Measurements from ENCODE around the gene ZNF223. TPM values are rescaled to one million over a fixed set of nuclear protein-coding genes. Genes with fewer than 3 reads are reported as not detected.

Gene ZNF223
- 1.5 TPM for polyA plus RNA-seq

DNA sequence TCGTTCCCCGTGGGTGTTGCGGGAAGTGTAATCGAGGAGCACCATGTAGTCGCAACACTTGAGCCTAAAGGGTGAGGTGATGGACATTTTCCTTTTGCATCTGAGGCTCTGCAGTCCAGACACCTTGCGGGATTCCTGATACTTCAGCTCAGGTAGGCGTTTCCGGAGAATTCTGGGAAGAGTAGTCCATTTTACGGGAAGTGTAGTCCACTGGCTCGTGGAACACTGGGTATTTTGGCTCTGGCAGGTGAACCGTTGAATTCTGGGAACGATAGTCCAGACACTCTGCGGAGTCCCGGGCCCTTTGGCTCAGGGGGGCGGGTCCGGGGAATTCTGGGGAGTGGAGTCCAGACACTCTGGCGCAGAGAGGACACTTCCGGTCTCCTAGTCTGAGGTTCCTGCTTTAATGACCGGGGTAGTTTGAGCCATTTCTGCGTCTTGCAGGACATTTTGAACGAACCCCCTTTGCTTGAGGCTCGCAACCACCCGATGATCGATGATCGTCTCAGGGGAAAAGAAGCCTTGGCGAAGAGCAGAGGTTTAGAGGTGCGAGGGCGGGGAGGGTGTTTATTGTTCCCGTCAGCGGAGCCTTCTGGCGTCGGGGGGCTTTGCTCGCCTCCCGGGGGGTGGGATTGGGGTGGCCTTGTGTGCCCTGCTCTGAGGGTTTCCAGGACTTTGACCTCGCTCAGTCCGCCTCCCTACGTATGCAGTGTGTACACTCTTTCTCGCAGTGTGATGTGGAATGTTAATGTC lies at the start of gene ZNF223:
ZNF223 (plus strand) TSS at position 387 of the 753 bp plus-strand sequence. CDS start 3,141 bp downstream, outside the sequence.
- Mint-ChIP-seq H3K36me3 (peaks cover 2% of the 10 kb centered on the region), H3K27me3 (peaks cover 3% of the 10 kb centered on the region), H3K4me3 (peak within 1 kb of the TSS; percentile 92 to 97 (median 94)), H3K27ac (peak within 1 kb of the TSS in 2 of 3 donors; percentile 39 to 66), H3K4me1 (peaks cover 11 to 16% (median 14%) of the 10 kb centered on the region in 3 donors), H3K9me3 (peaks cover 12 to 37% (median 26%) of the 10 kb centered on the region in 3 donors)

DNA sequence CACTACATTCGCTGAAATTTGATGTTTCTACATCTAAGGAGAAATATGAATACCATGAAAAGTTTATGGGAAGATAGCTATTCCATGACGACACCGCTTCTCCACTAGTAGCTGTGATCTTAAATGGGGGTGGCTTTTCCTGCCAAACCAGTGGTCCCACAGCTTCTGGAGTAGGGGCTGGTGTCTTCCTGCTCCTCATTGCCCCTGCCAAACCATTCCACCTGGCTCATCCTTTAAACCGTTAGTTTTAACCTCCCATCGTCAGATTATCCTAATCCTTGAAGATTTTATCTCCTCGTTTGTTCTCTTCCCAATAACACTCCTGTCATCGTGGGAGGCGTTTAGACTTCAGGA lies 49.6 kb upstream of the ZNF223 start:
- no peaks in the 10 kb centered on the region for H3K27me3 Mint-ChIP-seq
- peak overlapping the region; percentile 99 to 100 (median 99) for H3K4me3 Mint-ChIP-seq
- peak overlapping the region; percentile 50 to 97 (median 95) for H3K27ac Mint-ChIP-seq
- peaks cover 11 to 24% (median 16%) of the 10 kb centered on the region in 3 donors for H3K4me1 Mint-ChIP-seq
- H3K36me3 Mint-ChIP-seq = peaks cover 19% of the 10 kb centered on the region
- H3K9me3 Mint-ChIP-seq = peaks cover 12 to 23% (median 20%) of the 10 kb centered on the region in 3 donors

- Mint-ChIP-seq H3K4me3 (peak within 1 kb of the TSS; percentile 99 to 100 (median 99)), H3K9me3 (peaks cover 15 to 26% (median 26%) of the 10 kb centered on the region in 3 donors), H3K4me1 (peaks cover 11 to 24% (median 16%) of the 10 kb centered on the region in 3 donors), H3K27me3 (no peaks in the 10 kb centered on the region), H3K27ac (peak within 1 kb of the TSS; percentile 95 to 97 (median 95)), H3K36me3 (peaks cover 20% of the 10 kb centered on the region)
These were observed 49.0 kb upstream of the ZNF223 start, which contains the start of gene ZNF230 for GRCh38 chr19:44002566-44003460. TSS of gene ZNF230 (plus strand) at chr19:44002957. CDS start at chr19:44007079, 4,122 bp downstream.

DNA sequence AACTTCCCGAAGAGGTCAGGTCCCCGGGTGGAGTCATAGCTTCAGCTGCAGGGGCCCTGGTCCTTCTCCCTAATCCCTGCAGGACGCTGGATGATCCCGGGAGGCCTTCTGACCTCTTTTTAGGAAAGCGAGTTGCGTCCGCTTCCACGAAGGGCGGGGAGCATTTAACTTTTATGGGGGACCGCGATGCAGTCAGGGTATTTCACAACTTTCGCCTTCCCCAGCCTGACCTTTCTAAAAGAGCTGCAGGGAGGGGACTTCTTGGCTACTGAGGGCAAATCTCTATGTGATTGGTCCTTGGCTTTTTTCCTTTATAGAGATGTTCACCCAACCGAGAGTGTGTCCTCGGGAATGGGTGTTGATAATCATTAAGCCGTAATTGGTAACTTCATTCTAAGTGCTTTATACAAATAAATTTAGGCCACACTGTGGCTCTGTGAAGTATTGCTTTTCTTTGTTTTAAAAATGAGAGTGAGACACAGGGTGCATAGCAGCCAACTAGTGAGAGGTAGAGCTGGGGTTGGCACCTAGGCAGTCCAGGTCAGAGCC lies 48.3 kb upstream of the ZNF223 start:
- H3K36me3 Mint-ChIP-seq = peaks cover 24% of the 10 kb centered on the region
- H3K27me3 Mint-ChIP-seq = no peaks in the 10 kb centered on the region
- H3K27ac Mint-ChIP-seq = peak overlapping the region; percentile 95 to 97 (median 95)
- H3K9me3 Mint-ChIP-seq = peaks cover 16 to 29% (median 27%) of the 10 kb centered on the region in 3 donors
- H3K4me1 Mint-ChIP-seq = peaks cover 11 to 24% (median 16%) of the 10 kb centered on the region in 3 donors
- peak overlapping the region; percentile 99 to 100 (median 99) for H3K4me3 Mint-ChIP-seq

GRCh38 chr19:44005973-44006372 lies 45.9 kb upstream of the ZNF223 start:
- H3K4me3 Mint-ChIP-seq = peak overlapping the region in 2 of 4 donors; percentile 50 to 75
- peaks cover 28 to 47% (median 43%) of the 10 kb centered on the region in 3 donors for H3K9me3 Mint-ChIP-seq
- no peak overlapping the region for H3K27ac Mint-ChIP-seq
- H3K4me1 Mint-ChIP-seq = peaks cover 13 to 24% (median 16%) of the 10 kb centered on the region in 3 donors
- peaks cover 40% of the 10 kb centered on the region for H3K36me3 Mint-ChIP-seq
- H3K27me3 Mint-ChIP-seq = no peaks in the 10 kb centered on the region

DNA sequence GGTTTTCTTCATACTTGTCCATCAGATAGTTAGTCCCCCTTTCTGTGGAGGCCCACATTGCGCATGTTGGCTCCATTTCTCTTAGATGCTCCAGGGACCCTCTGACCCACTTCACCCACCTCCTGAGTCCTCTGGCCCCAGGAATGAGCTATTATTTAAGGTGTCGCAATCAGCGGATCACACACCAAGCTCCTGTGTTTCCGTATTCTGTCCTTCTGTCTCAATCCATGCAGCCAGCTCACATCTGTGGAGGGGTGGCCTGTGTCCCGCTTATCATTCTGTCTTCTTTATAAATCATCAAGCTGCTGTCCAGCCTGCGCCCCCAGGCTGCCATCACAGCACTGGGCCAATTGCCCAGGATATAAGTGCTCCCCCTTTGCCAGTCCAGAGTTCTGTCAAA lies 44.4 kb upstream of the ZNF223 start:
- Mint-ChIP-seq H3K9me3 (peaks cover 32 to 56% (median 55%) of the 10 kb centered on the region in 3 donors), H3K4me3 (peak overlapping the region in 3 of 4 donors; percentile 41 to 75 (median 47)), H3K27ac (peak overlapping the region in 1 of 3 donors; percentile 12), H3K27me3 (no peaks in the 10 kb centered on the region), H3K36me3 (peaks cover 52% of the 10 kb centered on the region), H3K4me1 (peaks cover 10 to 19% (median 11%) of the 10 kb centered on the region in 3 donors)

- peaks cover 0 to 5% (median 4%) of the 10 kb centered on the region in 3 donors for H3K4me1 Mint-ChIP-seq
- H3K9me3 Mint-ChIP-seq = peaks cover 37 to 74% (median 67%) of the 10 kb centered on the region in 3 donors
- peak overlapping the region in 1 of 4 donors; percentile 50 for H3K4me3 Mint-ChIP-seq
- no peak overlapping the region for H3K27ac Mint-ChIP-seq
- no peaks in the 10 kb centered on the region for H3K27me3 Mint-ChIP-seq
- peaks cover 52% of the 10 kb centered on the region for H3K36me3 Mint-ChIP-seq
These were observed 41.4 kb upstream of the ZNF223 start for GRCh38 chr19:44010468-44010867.

GRCh38 chr19:44019498-44019897 lies 32.3 kb upstream of the ZNF223 start:
- Mint-ChIP-seq H3K9me3 (peaks cover 17 to 48% (median 19%) of the 10 kb centered on the region in 3 donors), H3K27ac (no peak overlapping the region), H3K36me3 (peaks cover 1% of the 10 kb centered on the region), H3K4me1 (peaks cover 0 to 7% (median 0%) of the 10 kb centered on the region in 3 donors), H3K4me3 (no peak overlapping the region), H3K27me3 (peaks cover 11% of the 10 kb centered on the region)

GRCh38 chr19:44021221-44021620 lies 30.6 kb upstream of the ZNF223 start:
- peaks cover 19 to 38% (median 20%) of the 10 kb centered on the region in 3 donors for H3K9me3 Mint-ChIP-seq
- no peak overlapping the region for H3K4me3 Mint-ChIP-seq
- H3K36me3 Mint-ChIP-seq = peaks cover 8% of the 10 kb centered on the region
- H3K4me1 Mint-ChIP-seq = peaks cover 14 to 22% (median 14%) of the 10 kb centered on the region in 3 donors
- no peak overlapping the region for H3K27ac Mint-ChIP-seq
- peaks cover 11% of the 10 kb centered on the region for H3K27me3 Mint-ChIP-seq

DNA sequence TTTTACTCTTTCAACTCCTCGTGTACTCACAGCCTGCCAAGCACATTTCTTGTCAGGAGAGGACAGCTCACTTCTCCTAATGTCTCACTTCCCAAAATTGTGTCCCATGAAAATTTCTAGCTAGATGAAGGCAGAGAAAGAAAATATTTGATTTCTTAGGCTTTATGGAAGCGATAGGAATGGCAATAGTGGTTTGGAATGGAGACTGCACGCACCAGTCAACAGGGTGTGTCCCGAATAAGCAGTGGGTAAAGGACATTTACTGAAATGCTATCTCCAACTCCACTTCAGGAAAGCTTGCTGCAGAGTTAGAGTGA lies 27.0 kb upstream of the ZNF223 start:
- Mint-ChIP-seq H3K4me1 (peaks cover 14 to 22% (median 14%) of the 10 kb centered on the region in 3 donors), H3K4me3 (peak overlapping the region; percentile 97 to 99 (median 98)), H3K36me3 (peaks cover 37% of the 10 kb centered on the region), H3K27me3 (peaks cover 5% of the 10 kb centered on the region), H3K27ac (peak overlapping the region in 2 of 3 donors; percentile 49 to 85), H3K9me3 (peaks cover 16 to 33% (median 22%) of the 10 kb centered on the region in 3 donors)

DNA sequence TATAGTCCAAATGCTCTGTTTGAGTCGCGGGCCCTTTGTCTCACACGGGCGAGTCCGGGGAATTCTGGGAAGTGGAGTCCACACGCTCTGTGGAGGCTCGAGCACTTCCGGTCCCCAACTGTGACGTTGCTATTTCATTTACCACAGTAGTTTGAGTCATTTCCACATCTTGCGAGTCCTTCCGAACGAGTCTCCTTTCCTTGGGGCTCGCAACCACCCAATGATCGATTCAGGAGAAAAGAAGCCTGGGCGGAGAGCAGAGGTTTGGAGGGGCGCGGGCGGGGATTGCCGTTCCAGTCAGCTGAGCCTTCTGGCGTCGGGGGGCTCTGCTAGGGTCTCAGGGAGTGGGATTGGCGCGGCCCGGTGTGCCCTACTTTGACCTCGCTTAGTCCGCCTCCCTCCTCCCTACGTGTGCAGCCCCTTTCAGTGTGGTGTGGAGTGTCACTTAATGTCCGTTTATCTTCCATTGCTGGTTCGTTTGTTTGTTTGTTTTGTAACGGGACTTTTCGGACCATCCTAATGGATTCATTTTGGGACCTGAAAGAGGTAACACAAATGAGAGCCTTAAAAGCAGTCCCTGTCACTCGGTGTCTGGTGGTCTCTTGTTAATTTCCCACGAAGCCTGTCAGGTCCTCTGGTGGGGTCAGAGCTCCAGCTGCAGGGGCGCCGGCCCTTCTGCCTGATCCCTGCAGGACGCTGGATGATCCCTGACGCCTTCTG lies 26.5 kb upstream of the ZNF223 start, which contains the start of gene ZNF222:
ZNF222 (plus strand) TSS at position 163 of the 720 bp plus-strand sequence; CDS start at position 221, 58 bp downstream.
- H3K9me3 Mint-ChIP-seq = peaks cover 18 to 33% (median 18%) of the 10 kb centered on the region in 3 donors
- peaks cover 14 to 22% (median 14%) of the 10 kb centered on the region in 3 donors for H3K4me1 Mint-ChIP-seq
- peaks cover 40% of the 10 kb centered on the region for H3K36me3 Mint-ChIP-seq
- H3K27me3 Mint-ChIP-seq = peaks cover 4% of the 10 kb centered on the region
- peak within 1 kb of the TSS; percentile 39 to 85 (median 49) for H3K27ac Mint-ChIP-seq
- H3K4me3 Mint-ChIP-seq = peak within 1 kb of the TSS; percentile 97 to 99 (median 98)

GRCh38 chr19:44026622-44027021 lies 25.2 kb upstream of the ZNF223 start:
- Mint-ChIP-seq H3K27ac (no peak overlapping the region), H3K27me3 (no peaks in the 10 kb centered on the region), H3K4me1 (peaks cover 14 to 22% (median 14%) of the 10 kb centered on the region in 3 donors), H3K4me3 (peak overlapping the region in 3 of 4 donors; percentile 12 to 97 (median 52)), H3K9me3 (peaks cover 20 to 38% (median 23%) of the 10 kb centered on the region in 3 donors), H3K36me3 (peaks cover 49% of the 10 kb centered on the region)

DNA sequence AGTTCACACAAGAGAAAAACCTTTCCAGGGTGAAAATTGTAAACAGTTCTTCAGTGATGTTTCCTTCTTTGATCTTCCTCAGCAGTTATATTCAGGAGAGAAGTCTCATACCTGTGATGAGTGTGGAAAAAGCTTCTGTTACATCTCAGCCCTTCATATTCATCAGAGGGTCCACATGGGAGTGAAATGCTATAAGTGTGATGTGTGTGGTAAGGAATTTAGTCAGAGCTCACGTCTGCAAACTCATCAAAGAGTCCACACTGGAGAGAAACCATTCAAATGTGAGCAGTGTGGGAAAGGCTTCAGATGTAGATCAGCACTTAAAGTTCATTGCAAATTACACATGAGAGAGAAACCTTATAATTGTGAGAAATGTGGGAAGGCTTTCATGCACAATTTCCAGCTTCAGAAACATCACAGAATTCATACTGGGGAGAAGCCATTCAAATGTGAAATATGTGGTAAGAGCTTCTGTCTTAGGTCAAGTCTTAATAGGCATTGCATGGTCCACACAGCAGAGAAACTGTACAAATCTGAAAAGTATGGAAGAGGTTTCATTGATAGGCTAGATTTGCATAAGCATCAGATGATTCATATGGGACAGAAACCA lies 19.7 kb upstream of the ZNF223 start:
- Mint-ChIP-seq H3K27me3 (no peaks in the 10 kb centered on the region), H3K9me3 (peaks cover 33 to 53% (median 52%) of the 10 kb centered on the region in 3 donors), H3K27ac (no peak overlapping the region), H3K36me3 (peaks cover 41% of the 10 kb centered on the region), H3K4me1 (no peaks in the 10 kb centered on the region), H3K4me3 (no peak overlapping the region)

All from IgD-negative memory B cell (primary cell).